ENCODE data around the gene KCNIP1. TPM values are rescaled to one million over a fixed set of nuclear protein-coding genes. Genes with fewer than 3 reads are reported as not detected.

KCNIP1 gene
- total and polyA plus RNA-seq, 8 donors = 0.20 to 0.73 (median 0.31) TPM; not detected in 3

DNA sequence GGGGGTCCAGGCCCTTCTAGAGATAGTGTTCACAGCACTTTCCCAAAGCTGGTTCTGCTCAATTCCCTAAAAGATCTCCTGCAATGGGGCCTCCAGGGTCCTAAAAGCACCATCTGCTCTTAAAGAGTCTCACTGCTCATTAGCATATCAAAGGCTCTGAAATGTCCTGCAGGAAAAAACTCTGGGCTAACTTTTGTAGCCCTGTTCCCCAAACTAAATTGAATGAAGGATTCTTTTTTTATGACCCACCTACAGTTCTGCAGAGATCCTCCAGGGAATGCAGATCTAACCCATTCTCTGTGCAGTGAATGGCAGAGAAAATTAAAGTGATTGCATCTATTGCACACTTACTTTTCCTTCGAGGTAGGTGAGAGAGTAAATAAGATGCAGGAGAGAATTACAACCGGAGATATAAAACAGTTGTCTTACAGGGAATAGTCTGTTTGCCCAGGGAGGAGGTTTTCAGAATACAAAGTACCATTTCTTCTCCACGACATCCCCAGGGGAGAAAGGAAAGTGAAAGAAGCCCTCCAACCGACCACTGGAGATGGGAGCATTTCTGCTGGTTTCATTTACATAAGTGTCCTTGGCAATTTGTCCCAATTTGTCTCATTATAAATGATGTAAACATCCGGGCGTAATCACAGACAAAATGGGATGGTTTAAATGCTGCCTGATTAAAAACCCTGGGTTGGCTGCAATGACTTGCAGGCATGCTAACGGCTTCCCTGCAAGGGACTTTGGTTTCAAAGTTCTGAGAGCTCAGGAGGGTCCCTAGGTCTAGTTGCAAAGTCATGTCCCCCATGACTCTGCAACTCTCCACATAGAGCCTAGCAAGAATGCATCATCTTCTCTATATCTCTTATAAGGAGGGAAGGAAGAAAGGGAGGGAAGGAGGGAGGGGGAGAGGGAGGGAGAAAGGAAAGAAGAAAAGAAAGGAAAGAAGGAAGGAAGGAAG lies 114.0 kb downstream of the KCNIP1 start:
- TF ChIP-seq POLR2AphosphoS5 (IDR thresholded peaks at IDR 0.05) (no peak), CTCF (IDR thresholded peaks at IDR 0.05) (no peak), POLR2A (IDR thresholded peaks at IDR 0.05) (no peak), EP300 (IDR thresholded peaks at IDR 0.05) (no peak)
- H3K9me3 ChIP-seq = no peaks in the 10 kb centered on the region
- no peaks in the 10 kb centered on the region for H3K36me3 ChIP-seq
- intact Hi-C loops (cut with DNase I; ENCODE audit: low total_unique reads) = no loop called here
- peaks cover 0 to 7% (median 3%) of the 10 kb centered on the region in 4 donors for H3K4me1 ChIP-seq
- H3K4me3 ChIP-seq = no peak overlapping the region
- DNase-seq = peak in 1 of 2 donors; percentile 40
- H3K27ac ChIP-seq = no peak overlapping the region
- 16 to 33% (median 24%) methylated on average over 7 of the region's 7 CpGs for WGBS, 5 donors
- no peaks in the 10 kb centered on the region for H3K27me3 ChIP-seq

GRCh38 chr5:170619869-170620268 lies 116.0 kb downstream of the KCNIP1 start:
- no peaks in the 10 kb centered on the region for H3K36me3 ChIP-seq
- WGBS, 5 donors = 76 to 90% (median 84%) methylated on average over 1 of the region's 1 CpG
- H3K4me1 ChIP-seq = peaks cover 0 to 7% (median 3%) of the 10 kb centered on the region in 4 donors
- H3K4me3 ChIP-seq = no peak overlapping the region
- no peaks in the 10 kb centered on the region for H3K9me3 ChIP-seq
- DNase-seq = no peak
- no peaks in the 10 kb centered on the region for H3K27me3 ChIP-seq
- intact Hi-C loops (cut with DNase I; ENCODE audit: low total_unique reads) = no loop called here
- H3K27ac ChIP-seq = no peak overlapping the region
- TF ChIP-seq EP300 (IDR thresholded peaks at IDR 0.05) (no peak), CTCF (IDR thresholded peaks at IDR 0.05) (no peak), POLR2A (IDR thresholded peaks at IDR 0.05) (no peak), POLR2AphosphoS5 (IDR thresholded peaks at IDR 0.05) (no peak)

DNA sequence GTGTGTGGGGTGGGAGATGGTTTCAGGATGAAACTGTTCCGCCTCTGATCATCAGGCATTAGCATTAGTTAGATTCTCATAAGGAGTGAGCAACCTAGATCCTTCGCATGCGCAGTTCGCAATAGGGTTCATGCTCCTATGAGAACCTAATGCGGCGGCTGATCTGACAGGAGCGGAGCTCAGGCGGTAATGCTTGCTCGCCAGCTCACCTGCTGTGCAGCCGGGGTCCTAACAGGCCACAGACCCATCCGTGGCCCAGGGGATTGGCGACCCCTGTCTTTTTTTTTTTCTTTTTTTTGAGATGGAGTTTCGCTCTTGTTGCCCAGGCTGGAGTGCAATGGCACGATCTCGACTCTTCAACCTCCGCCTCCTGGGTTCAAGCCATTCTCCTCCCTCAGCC lies 119.1 kb downstream of the KCNIP1 start:
- no peak overlapping the region for H3K4me3 ChIP-seq
- TF ChIP-seq POLR2A (IDR thresholded peaks at IDR 0.05) (no peak), EP300 (IDR thresholded peaks at IDR 0.05) (no peak), POLR2AphosphoS5 (IDR thresholded peaks at IDR 0.05) (no peak), CTCF (IDR thresholded peaks at IDR 0.05) (no peak)
- H3K4me1 ChIP-seq = peaks cover 0 to 3% (median 1%) of the 10 kb centered on the region in 4 donors
- no peak overlapping the region for H3K27ac ChIP-seq
- no peaks in the 10 kb centered on the region for H3K36me3 ChIP-seq
- no peaks in the 10 kb centered on the region for H3K27me3 ChIP-seq
- intact Hi-C loops (cut with DNase I; ENCODE audit: low total_unique reads) = no loop called here
- H3K9me3 ChIP-seq = no peaks in the 10 kb centered on the region
- DNase-seq = no peak
- 94 to 96% (median 95%) methylated on average over 14 to 16 of the region's 16 CpGs for WGBS, 5 donors

DNA sequence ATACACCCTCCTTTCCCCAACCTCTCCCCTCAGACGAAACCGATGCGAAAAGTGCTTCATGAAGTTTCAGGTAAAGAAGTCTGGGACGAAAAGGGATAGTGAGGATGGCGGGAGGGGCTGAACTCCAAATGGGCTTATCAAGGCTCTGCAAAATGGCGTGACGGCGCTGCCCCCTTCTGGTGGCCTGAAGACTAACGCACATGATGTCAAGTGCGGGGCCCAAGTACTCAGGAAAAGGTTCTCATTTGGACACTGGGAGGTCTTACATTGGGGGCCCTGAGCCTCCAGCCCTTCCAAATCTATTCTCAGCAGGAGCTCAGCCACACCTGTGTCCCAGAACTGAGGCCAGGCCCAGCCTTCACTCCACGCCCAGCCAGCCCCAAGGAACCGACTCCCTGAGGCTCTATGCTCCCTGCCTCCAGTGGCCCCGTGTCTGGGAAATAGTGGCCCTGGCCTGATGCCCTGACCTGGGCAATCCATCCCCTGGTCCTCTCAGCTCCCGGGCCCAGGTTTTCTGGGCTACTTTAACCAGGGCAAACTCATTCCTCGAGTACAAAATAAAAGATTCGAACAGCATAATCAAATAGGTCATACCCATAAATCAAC lies 119.9 kb downstream of the KCNIP1 start:
- TF ChIP-seq CTCF (IDR thresholded peaks at IDR 0.05) (peak in 4 of 7 experiments; percentile 21 to 52 (median 36)), POLR2A (IDR thresholded peaks at IDR 0.05) (no peak), POLR2AphosphoS5 (IDR thresholded peaks at IDR 0.05) (no peak)
- Histone ChIP-seq H3K4me3 (no peak overlapping the region), H3K36me3 (no peaks in the 10 kb centered on the region), H3K4me1 (no peaks in the 10 kb centered on the region), H3K27ac (no peak overlapping the region), H3K27me3 (no peaks in the 10 kb centered on the region), H3K9me3 (no peaks in the 10 kb centered on the region)
- intact Hi-C loops (cut with DNase I; ENCODE audit: low total_unique reads) = no loop called here
- 44 to 50% (median 47%) methylated on average over 14 to 16 of the region's 16 CpGs for WGBS, 5 donors
- DNase-seq = peak; percentile 35 to 84

Data from stomach (tissue), 9 donors.